Measurements from ENCODE around the gene PVR.
A peak's percentile ranks its signal among the peaks of the same experiment; 100 is the strongest.
"Not testable (repeated sequence)": the region's sequence is repeated elsewhere in the genome, so short reads cannot be mapped to it uniquely, and the experiment has no call there.

Gene PVR

GRCh38 chr19:44704982-44705381 lies 61.3 kb downstream of the PVR start:
- DNase-seq = no peak

GRCh38 chr19:44705502-44706010 lies 61.8 kb downstream of the PVR start:
- no peak for DNase-seq

- DNase-seq = no peak
Measured at GRCh38 chr19:44706506-44707236, 63.0 kb downstream of the PVR start.

GRCh38 chr19:44707794-44708193 lies 64.1 kb downstream of the PVR start:
- no peak for DNase-seq

- no peak for DNase-seq
Measured at GRCh38 chr19:44708940-44709339, 65.2 kb downstream of the PVR start.

GRCh38 chr19:44709434-44710266 lies 65.9 kb downstream of the PVR start:
- not testable (repeated sequence) for DNase-seq

GRCh38 chr19:44710483-44710882 lies 66.8 kb downstream of the PVR start:
- DNase-seq = no peak

GRCh38 chr19:44712864-44713515 lies 69.3 kb downstream of the PVR start:
- peak; percentile 16 for DNase-seq

All from DMS53 (cell line).